ENCODE results near the gene TXNL4A.

DNA sequence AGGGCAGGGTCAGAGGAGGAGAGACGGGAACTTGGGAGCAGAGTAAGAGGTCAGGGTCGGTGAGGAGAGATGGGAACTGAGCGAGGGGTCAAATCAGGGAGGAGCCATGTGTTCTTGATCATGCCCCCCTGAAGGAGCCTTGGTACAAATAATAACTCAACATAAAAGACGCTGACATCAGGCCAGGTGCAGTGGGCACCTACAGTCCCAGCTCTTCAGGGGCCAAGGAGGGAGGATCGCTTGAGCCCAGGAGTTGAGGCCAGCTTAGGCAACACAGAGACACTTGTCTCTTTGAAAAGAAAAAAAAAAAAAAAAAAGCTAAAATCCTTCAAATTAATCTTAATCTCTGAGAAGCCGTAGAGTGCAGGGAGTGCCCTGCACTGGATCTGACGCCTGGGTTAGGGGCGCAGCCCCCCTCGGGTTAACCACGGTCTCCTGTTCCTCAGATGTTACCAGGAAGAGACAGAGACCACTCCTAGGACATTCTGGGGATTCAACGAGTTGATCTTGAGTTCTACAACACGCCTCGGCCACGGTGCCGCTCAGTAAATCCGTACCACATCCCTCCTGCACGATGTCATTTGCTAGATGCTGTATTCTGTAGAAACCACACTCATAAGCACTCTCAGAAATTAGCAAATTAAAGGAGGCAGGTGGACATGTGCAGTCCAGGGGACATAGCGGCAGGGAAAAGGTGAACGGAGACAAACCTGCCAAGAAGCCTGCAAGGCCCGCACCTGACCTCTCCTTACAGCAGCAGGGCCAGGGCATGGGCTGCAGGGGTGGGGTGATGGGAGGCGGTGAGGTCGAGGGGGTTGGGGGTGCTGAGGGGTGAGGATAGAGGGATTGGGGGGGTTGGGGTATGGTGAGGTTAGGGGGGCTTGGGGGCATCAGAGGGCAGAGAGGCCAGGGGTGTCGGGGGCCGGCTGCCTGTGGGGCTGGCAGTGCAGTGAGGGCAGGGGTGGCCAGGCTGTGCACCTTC lies 66.1 kb downstream of the TXNL4A start:
- TF ChIP-seq POLR2A (IDR thresholded peaks at IDR 0.05) (no peak), POLR2AphosphoS5 (IDR thresholded peaks at IDR 0.05) (no peak), EP300 (IDR thresholded peaks at IDR 0.05) (no peak)
- TF ChIP-seq, protein P1, sequence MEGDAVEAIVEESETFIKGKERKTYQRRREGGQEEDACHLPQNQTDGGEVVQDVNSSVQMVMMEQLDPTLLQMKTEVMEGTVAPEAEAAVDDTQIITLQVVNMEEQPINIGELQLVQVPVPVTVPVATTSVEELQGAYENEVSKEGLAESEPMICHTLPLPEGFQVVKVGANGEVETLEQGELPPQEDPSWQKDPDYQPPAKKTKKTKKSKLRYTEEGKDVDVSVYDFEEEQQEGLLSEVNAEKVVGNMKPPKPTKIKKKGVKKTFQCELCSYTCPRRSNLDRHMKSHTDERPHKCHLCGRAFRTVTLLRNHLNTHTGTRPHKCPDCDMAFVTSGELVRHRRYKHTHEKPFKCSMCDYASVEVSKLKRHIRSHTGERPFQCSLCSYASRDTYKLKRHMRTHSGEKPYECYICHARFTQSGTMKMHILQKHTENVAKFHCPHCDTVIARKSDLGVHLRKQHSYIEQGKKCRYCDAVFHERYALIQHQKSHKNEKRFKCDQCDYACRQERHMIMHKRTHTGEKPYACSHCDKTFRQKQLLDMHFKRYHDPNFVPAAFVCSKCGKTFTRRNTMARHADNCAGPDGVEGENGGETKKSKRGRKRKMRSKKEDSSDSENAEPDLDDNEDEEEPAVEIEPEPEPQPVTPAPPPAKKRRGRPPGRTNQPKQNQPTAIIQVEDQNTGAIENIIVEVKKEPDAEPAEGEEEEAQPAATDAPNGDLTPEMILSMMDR (IDR thresholded peaks at IDR 0.05), result no peak
